Skeletal muscle tissue (tissue), 4 donors: ENCODE results near the gene RSRC1. TPM values are rescaled to one million over a fixed set of nuclear protein-coding genes. Genes with fewer than 3 reads are reported as not detected.
"Not testable (repeated sequence)": the region's sequence is repeated elsewhere in the genome, so short reads cannot be mapped to it uniquely, and the experiment has no call there.

Experiments used
- H3K27ac ChIP-seq: one replicate; pipeline ENCODE4 v1.7.0; 2013; ENCODE audit warnings: mild to moderate bottlenecking, low read depth, low read length, inconsistent platforms
- H3K27me3 ChIP-seq, 3 donors: one replicate each; pipeline ENCODE4 v1.7.0; 2013; ENCODE audit warnings: low read length in 3 of 3; ENCODE audit not compliant: control insufficient read depth in 3 of 3, insufficient read depth in 3 of 3
- H3K36me3 ChIP-seq, 3 donors: one replicate each; pipeline ENCODE4 v1.7.0; 2013; ENCODE audit warnings: low read length in 3 of 3; ENCODE audit not compliant: control insufficient read depth in 3 of 3, insufficient read depth in 3 of 3
- H3K4me1 ChIP-seq, 3 donors: one replicate each; pipeline ENCODE4 v1.7.0; 2013; ENCODE audit warnings: low read length in 3 of 3, mild to moderate bottlenecking in 3 of 3; ENCODE audit not compliant: control insufficient read depth in 3 of 3, insufficient read depth in 3 of 3
- H3K4me3 ChIP-seq, 3 donors: one replicate each; pipeline ENCODE4 v1.7.0; 2013; ENCODE audit warnings: low read length in 3 of 3
- H3K9ac ChIP-seq, 3 donors: one replicate each; pipeline ENCODE4 v1.7.0; 2013; ENCODE audit warnings: low read length in 3 of 3, mild to moderate bottlenecking in 3 of 3, moderate library complexity in 2 of 3, low read depth in 1 of 3
- H3K9me3 ChIP-seq, 3 donors: one replicate each; pipeline ENCODE4 v1.7.0; 2013; ENCODE audit warnings: low read length in 3 of 3; ENCODE audit not compliant: control insufficient read depth in 3 of 3
- total RNA-seq: library from RNA; depleted of rRNA; stranded (reverse); fragments of >200 nt; gene quantifications from one replicate; pipeline ENCODE4 v1.2.3, GENCODE V29; 2014
- donor health status: Osteomylitis.

The RSRC1 gene
- total RNA-seq, 1 donor from 2014 or later, result 33.4 TPM

- H3K9me3 ChIP-seq, result no peaks in the 10 kb centered on the region
- H3K4me3 ChIP-seq, result no peak overlapping the region
- no peaks in the 10 kb centered on the region for H3K4me1 ChIP-seq
- H3K9ac ChIP-seq, result no peak overlapping the region
- no peak overlapping the region for H3K27ac ChIP-seq
- H3K36me3 ChIP-seq, result peaks cover 0 to under 1% (median 0%) of the 10 kb centered on the region in 3 donors
- no peaks in the 10 kb centered on the region for H3K27me3 ChIP-seq
Observed at GRCh38 chr3:158330870-158331269, 221.0 kb downstream of the RSRC1 start.

DNA sequence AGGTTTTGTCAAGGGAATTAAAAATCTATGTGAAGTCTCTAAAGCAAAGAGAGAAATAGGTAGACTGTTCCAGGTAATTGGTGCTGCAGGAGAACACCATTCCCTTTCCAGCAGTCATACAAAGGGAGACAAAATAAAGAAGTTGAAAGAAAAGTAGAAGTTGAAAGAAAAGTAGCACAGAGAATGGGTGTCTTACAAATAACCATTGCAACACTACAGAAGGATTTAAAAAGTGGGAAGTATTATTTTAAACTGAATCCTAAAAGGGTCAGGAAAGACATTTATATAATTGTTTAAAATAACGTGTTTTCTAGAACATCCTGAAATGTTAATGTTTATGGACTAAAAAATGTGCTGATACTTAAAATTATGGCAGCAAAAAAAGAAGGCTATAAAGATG, 223.8 kb downstream of the RSRC1 start:
- Histone ChIP-seq H3K36me3 (peaks cover 0 to 2% (median 0%) of the 10 kb centered on the region in 3 donors), H3K9me3 (no peaks in the 10 kb centered on the region), H3K27ac (no peak overlapping the region), H3K4me1 (no peaks in the 10 kb centered on the region), H3K27me3 (no peaks in the 10 kb centered on the region), H3K4me3 (no peak overlapping the region), H3K9ac (no peak overlapping the region)

DNA sequence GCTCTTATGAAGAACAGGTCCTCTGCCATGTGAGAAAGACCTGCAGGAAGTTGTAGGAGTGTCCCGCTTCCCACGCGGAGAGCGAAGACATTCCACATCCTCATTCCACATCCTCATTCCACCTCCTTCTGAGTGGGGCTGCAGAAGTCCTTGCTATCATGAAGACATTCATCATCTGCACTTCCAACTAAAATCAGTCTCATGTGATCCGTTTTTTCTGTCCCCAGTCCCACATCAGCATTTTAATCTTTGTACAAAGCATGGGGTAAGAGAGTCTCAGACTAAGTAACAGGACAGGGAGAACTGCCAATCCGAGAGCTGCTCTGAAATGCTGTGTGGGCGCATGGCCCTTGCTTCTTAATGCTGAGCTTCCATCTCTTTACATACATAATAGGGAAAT, 227.2 kb downstream of the RSRC1 start:
- Histone ChIP-seq H3K27me3 (no peaks in the 10 kb centered on the region), H3K4me3 (no peak overlapping the region), H3K9ac (no peak overlapping the region), H3K36me3 (peaks cover 0 to 2% (median 0%) of the 10 kb centered on the region in 3 donors), H3K4me1 (no peaks in the 10 kb centered on the region), H3K27ac (no peak overlapping the region), H3K9me3 (no peaks in the 10 kb centered on the region)

GRCh38 chr3:158339638-158340037, 229.7 kb downstream of the RSRC1 start:
- peaks cover 0 to 2% (median 0%) of the 10 kb centered on the region in 3 donors for H3K36me3 ChIP-seq
- no peaks in the 10 kb centered on the region for H3K9me3 ChIP-seq
- H3K4me1 ChIP-seq, result no peaks in the 10 kb centered on the region
- no peak overlapping the region for H3K27ac ChIP-seq
- H3K27me3 ChIP-seq, result no peaks in the 10 kb centered on the region
- no peak overlapping the region for H3K9ac ChIP-seq
- no peak overlapping the region for H3K4me3 ChIP-seq

DNA sequence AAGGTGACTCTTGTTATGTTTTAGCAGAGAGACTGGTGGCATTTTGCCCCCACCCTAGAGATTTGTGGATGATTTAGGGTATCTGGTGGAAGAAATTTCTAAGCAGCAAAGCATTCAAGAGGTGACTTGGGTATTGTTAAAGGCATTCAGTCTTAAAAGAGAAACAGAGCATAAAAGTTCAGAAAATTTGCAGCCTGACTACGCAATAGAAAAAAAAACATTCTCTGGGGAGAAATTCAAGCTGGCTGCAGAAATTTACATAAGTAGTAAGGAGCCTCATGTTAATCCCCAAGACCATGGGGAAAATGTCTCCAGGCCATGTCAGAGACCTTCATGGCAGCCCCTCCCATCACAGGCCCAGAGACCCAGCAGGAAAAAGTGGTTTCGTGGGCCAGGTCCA, 231.1 kb downstream of the RSRC1 start:
- not testable (repeated sequence) for H3K36me3 ChIP-seq, H3K4me3 ChIP-seq, H3K4me1 ChIP-seq, H3K27ac ChIP-seq, H3K9ac ChIP-seq, H3K9me3 ChIP-seq, H3K27me3 ChIP-seq

DNA sequence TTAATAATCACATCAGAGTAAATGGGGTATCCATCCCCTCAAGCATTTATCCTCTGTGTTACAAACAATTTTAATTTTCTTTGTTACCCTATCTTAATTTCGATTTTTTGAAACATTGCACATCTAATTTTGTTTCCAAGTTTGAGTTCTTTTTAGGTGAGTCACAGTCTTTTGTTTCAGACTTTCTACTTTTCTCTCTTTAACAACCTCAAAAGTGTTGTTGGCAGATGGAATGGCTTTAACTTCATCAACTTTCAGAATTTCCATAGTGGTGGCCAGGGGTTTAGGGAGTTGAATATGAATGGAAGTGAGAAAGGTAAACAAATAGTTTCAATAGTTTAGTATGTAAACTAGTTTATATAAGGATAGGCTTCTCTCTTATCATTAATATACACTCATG, 238.1 kb downstream of the RSRC1 start:
- no peak overlapping the region for H3K4me3 ChIP-seq
- H3K27ac ChIP-seq, result no peak overlapping the region
- H3K9ac ChIP-seq, result no peak overlapping the region
- H3K36me3 ChIP-seq, result no peaks in the 10 kb centered on the region
- H3K27me3 ChIP-seq, result no peaks in the 10 kb centered on the region
- H3K4me1 ChIP-seq, result no peaks in the 10 kb centered on the region
- no peaks in the 10 kb centered on the region for H3K9me3 ChIP-seq

DNA sequence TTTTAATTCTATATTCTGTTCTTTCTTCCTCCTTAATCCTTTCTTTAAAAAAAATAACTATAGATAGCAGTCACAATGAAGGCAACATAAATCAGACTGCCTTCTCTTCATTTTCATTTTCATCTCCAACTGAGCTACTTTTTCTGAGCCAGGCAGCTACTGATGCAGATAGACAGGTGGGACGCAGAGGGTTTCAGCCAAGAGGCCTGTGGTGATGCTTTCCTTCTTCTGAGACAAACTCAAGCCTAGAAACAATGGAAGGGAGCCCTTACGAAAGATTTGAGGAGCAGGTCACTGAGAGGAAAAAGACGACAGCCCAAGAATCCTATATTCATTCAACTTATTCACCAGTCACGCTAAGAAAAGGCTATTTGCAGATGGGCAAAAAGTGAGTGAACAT, 241.1 kb downstream of the RSRC1 start:
- H3K9ac ChIP-seq, result no peak overlapping the region
- no peaks in the 10 kb centered on the region for H3K36me3 ChIP-seq
- no peaks in the 10 kb centered on the region for H3K4me1 ChIP-seq
- no peak overlapping the region for H3K27ac ChIP-seq
- no peaks in the 10 kb centered on the region for H3K9me3 ChIP-seq
- no peaks in the 10 kb centered on the region for H3K27me3 ChIP-seq
- H3K4me3 ChIP-seq, result no peak overlapping the region

DNA sequence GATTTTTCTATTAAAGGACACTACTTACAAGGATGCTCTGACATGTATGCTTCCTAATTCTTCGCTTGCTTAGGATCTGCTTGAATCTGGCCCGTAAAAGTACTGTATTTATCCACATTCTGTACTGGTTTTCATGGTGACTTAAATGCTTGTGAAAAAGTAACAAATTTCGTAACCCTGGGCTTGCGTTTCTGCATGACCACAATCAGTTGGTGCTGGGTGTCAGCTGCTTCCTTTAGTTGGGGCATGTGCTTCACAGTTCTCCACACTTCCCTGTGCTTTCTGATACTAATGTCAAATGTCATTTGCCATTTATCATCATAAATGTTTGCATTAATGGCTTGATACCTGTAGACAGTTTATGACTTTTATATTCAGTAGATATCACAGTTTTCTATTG, 242.7 kb downstream of the RSRC1 start:
- Histone ChIP-seq H3K27me3 (no peaks in the 10 kb centered on the region), H3K27ac (no peak overlapping the region), H3K36me3 (no peaks in the 10 kb centered on the region), H3K4me1 (no peaks in the 10 kb centered on the region), H3K4me3 (no peak overlapping the region), H3K9ac (no peak overlapping the region), H3K9me3 (no peaks in the 10 kb centered on the region)

GRCh38 chr3:158354713-158355112, 244.8 kb downstream of the RSRC1 start:
- H3K4me1 ChIP-seq, result no peaks in the 10 kb centered on the region
- no peak overlapping the region for H3K9ac ChIP-seq
- H3K4me3 ChIP-seq, result no peak overlapping the region
- no peaks in the 10 kb centered on the region for H3K27me3 ChIP-seq
- no peaks in the 10 kb centered on the region for H3K36me3 ChIP-seq
- H3K27ac ChIP-seq, result no peak overlapping the region
- H3K9me3 ChIP-seq, result no peaks in the 10 kb centered on the region

DNA sequence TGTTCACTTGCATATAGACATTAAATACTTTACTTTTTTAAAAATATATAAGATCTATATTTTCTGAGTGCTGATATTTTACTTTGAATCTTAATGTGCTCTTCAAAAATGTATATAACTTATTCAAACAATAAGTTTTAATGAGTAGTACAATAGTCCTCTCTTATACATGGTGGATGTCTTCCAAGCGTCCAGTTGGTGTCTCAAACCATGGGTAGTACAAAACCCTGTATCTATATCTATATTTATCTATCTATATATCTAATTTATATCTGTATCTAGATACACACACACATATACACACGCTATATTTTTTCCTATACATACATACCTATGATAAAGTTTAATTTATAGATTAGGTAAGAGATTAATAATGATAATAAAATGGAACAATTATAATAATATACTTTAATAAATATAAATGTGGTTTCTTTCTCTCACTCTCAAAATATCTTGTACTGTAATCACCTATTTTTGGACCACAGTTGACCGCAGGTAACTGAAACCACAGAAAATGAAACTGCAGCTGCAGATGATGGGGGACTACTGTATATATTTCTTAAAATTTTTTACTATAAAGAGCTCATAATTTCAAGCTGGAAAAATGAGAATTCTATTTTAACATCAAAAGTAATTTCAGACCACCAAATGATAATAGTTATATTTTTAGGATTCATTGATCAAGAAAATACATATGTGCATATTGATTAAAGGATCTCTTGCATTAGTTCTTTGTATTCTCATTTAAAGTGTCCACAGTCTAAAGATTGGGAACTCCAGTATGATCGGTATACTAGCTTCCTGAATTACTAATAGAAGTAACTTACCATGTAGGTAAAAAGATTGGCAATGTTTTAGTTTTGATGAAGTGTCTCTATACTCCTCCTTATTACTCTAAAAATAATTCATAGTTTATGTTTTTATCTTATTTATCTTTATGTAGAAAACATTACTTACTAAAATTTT, 246.0 kb downstream of the RSRC1 start:
- H3K4me3 ChIP-seq, result no peak overlapping the region
- no peak overlapping the region for H3K27ac ChIP-seq
- H3K36me3 ChIP-seq, result no peaks in the 10 kb centered on the region
- H3K4me1 ChIP-seq, result no peaks in the 10 kb centered on the region
- H3K9ac ChIP-seq, result no peak overlapping the region
- no peaks in the 10 kb centered on the region for H3K27me3 ChIP-seq
- H3K9me3 ChIP-seq, result no peaks in the 10 kb centered on the region
